Lung (tissue), 12 donors: ENCODE measurements around the gene CCR5. TPM values are rescaled to one million over a fixed set of nuclear protein-coding genes. Genes with fewer than 3 reads are reported as not detected.

Experiments
- ATAC-seq: fragments of 200-7000 bp; cut with Tn5 transposase; one replicate; pipeline ENCODE4 v1.9.1; 2020; ENCODE audit warnings: moderate number of reproducible peaks; ENCODE audit not compliant: insufficient read depth, low FRiP score
- DNase-seq, 3 donors: peaks; one replicate each; pipeline ENCODE4 v3.0.0-alpha.2; 2013 to 2017
- H3K27ac ChIP-seq, 2 donors: one replicate each; pipeline ENCODE4 v1.5.1; 2013; ENCODE audit warnings: mild to moderate bottlenecking in 2 of 2, moderate library complexity in 2 of 2, control low read depth in 1 of 2, inconsistent platforms in 1 of 2, low read depth in 1 of 2, low read length in 1 of 2
- H3K27me3 ChIP-seq, 3 donors: one replicate each; pipeline ENCODE4 v1.5.1; 2013; ENCODE audit warnings: low read length in 2 of 3; ENCODE audit not compliant: control insufficient read depth in 3 of 3, insufficient read depth in 3 of 3
- H3K36me3 ChIP-seq, 4 donors: one replicate each; pipeline ENCODE4 v1.5.1; 2013; ENCODE audit warnings: low read length in 4 of 4, mild to moderate bottlenecking in 1 of 4, moderate library complexity in 1 of 4; ENCODE audit not compliant: control insufficient read depth in 4 of 4, insufficient read depth in 4 of 4
- H3K4me1 ChIP-seq, 5 donors: one replicate each; pipeline ENCODE4 v1.5.1; 2013; ENCODE audit warnings: low read length in 5 of 5, mild to moderate bottlenecking in 2 of 5, moderate library complexity in 1 of 5; ENCODE audit not compliant: control insufficient read depth in 5 of 5, insufficient read depth in 5 of 5
- H3K4me3 ChIP-seq: one replicate; pipeline ENCODE4 v1.5.1; 2013; ENCODE audit warnings: mild to moderate bottlenecking, control low read depth, moderate library complexity
- H3K9ac ChIP-seq, 2 donors: one replicate each; pipeline ENCODE4 v1.5.1; 2013; ENCODE audit warnings: low read length in 2 of 2, control low read depth in 1 of 2; ENCODE audit not compliant: insufficient read depth in 1 of 2
- H3K9me3 ChIP-seq, 4 donors: one replicate each; pipeline ENCODE4 v1.5.1; 2013; ENCODE audit warnings: low read length in 3 of 4, mild to moderate bottlenecking in 1 of 4, moderate library complexity in 1 of 4; ENCODE audit not compliant: control insufficient read depth in 4 of 4, insufficient read depth in 3 of 4
- CTCF ChIP-seq: IDR thresholded peaks from 2 replicates; pipeline ENCODE4 v1.5.1; 2012; ENCODE audit warnings: mild to moderate bottlenecking; ENCODE audit errors: control extremely low read depth, extremely low read depth
- WGBS, 2 donors: extraction: QIAGEN DNeasy Blood & Tissue Kit; methylation state at CpG; one replicate each; pipeline ENCODE4 v1.1.7; 2013; 5-methylcytosine and 5-hydroxymethylcytosine counted together
- polyA plus RNA-seq, 2 donors: library from polyadenylated mRNA; stranded (reverse); fragments of 200-250 nt; gene quantifications; one replicate each; pipeline ENCODE4 v1.2.1, GENCODE V29; 2013
- total RNA-seq, 2 donors: library from RNA; depleted of rRNA in 1 of 2; stranded (reverse); fragments of >200 nt in 1 of 2; gene quantifications; one replicate each; pipeline ENCODE4 v1.2.1, GENCODE V29; 2014 to 2021
- donor health status: control.
- donor health status: control.
- donor health status: Bipolar disorder and iron deficiency.
- donor health status: healthy.
- donor health status: DM: yes; HTN: yes; CAD: no.

The CCR5 gene
- total and polyA plus RNA-seq, 4 donors = 2.2 to 16.6 (median 3.6) TPM

- Histone ChIP-seq H3K4me1 (peaks cover 0 to 20% (median 3%) of the 10 kb centered on the region in 5 donors), H3K27me3 (no peaks in the 10 kb centered on the region)
- 92 to 95% methylated on average over 6 of the region's 6 CpGs for WGBS, 2 donors
Measured at GRCh38 chr3:46398186-46398955, 27.6 kb downstream of the CCR5 start.

GRCh38 chr3:46399098-46399497, 28.4 kb downstream of the CCR5 start:
- no peak overlapping the region for H3K9ac ChIP-seq

More at GRCh38 chr3:46398186-46398955, 27.6 kb downstream of the CCR5 start:
- H3K36me3 ChIP-seq = no peaks in the 10 kb centered on the region
- ATAC-seq (no peak), DNase-seq (no peak)
- no peaks in the 10 kb centered on the region for H3K9me3 ChIP-seq
- no peak overlapping the region for H3K9ac ChIP-seq
- no peak for TF ChIP-seq CTCF
- H3K4me3 ChIP-seq = no peak overlapping the region
- no peak overlapping the region for H3K27ac ChIP-seq

GRCh38 chr3:46399557-46399956, 28.8 kb downstream of the CCR5 start:
- Histone ChIP-seq H3K27ac (no peak overlapping the region), H3K27me3 (no peaks in the 10 kb centered on the region), H3K36me3 (no peaks in the 10 kb centered on the region), H3K4me3 (no peak overlapping the region), H3K9me3 (no peaks in the 10 kb centered on the region), H3K9ac (no peak overlapping the region), H3K4me1 (peaks cover 0 to 24% (median 3%) of the 10 kb centered on the region in 5 donors)
- WGBS, 2 donors = 51% methylated on average over 2 of the region's 2 CpGs
- ATAC-seq = no peak
- DNase-seq = no peak
- TF ChIP-seq CTCF = no peak

More at GRCh38 chr3:46399098-46399497, 28.4 kb downstream of the CCR5 start:
- ATAC-seq = no peak
- no peak for TF ChIP-seq CTCF
- no peaks in the 10 kb centered on the region for H3K36me3 ChIP-seq
- no peak overlapping the region for H3K4me3 ChIP-seq
- DNase-seq = no peak
- no peak overlapping the region for H3K27ac ChIP-seq
- peaks cover 0 to 21% (median 3%) of the 10 kb centered on the region in 5 donors for H3K4me1 ChIP-seq
- no peaks in the 10 kb centered on the region for H3K27me3 ChIP-seq
- H3K9me3 ChIP-seq = no peaks in the 10 kb centered on the region
- WGBS, 2 donors = 56 to 79% methylated on average over 2 of the region's 2 CpGs
